ENCODE results near the gene SLCO2A1. TPM values are rescaled to one million over a fixed set of nuclear protein-coding genes. Genes with fewer than 3 reads are reported as not detected.
A peak's percentile ranks its signal among the peaks of the same experiment; 100 is the strongest.

The SLCO2A1 gene
- total and polyA plus RNA-seq, 2 of the 4 experiments (the other 2 are of a cell fraction): under 0.01 to 1.5 TPM

GRCh38 chr3:134055661-134056060 lies 25.9 kb upstream of the SLCO2A1 start:
- Histone ChIP-seq H3K4me2 (ENCODE audit: low read depth, low read length) (no peak overlapping the region), H2AK9ac (replicated peaks; ENCODE audit: low read depth, low read length, poor library complexity) (no peak overlapping the region), H3K14ac (replicated peaks; ENCODE audit: low read depth, low read length) (no peak overlapping the region), H3K36me3 (ENCODE audit: control insufficient read depth, insufficient read depth, low read length) (no peaks in the 10 kb centered on the region), H3K79me1 (ENCODE audit: low read depth in 1 of 2, low read length in 2 of 2) (no peaks in the 10 kb centered on the region), H4K20me1 (ENCODE audit: insufficient read depth, low read length) (no peaks in the 10 kb centered on the region), H4K91ac (ENCODE audit: insufficient read depth, low read depth, low read length) (peak overlapping the region; percentile 6; the same call in 1 of the 2 replicates), H3K23ac (ENCODE audit: low read depth, low read length) (no peak overlapping the region), H4K5ac (ENCODE audit: low read depth, low read length) (no peak overlapping the region), H3K9ac (ENCODE audit: low read depth, low read length) (no peak overlapping the region), H3K9me1 (ENCODE audit: insufficient read depth, low read length) (peaks cover 28% of the 10 kb centered on the region), H2BK120ac (ENCODE audit: low read depth, low read length) (no peak overlapping the region), H3K18ac (ENCODE audit: low read depth, low read length) (peak overlapping the region; percentile 42; the same call in 1 of the 2 replicates), H3K9me3 (ENCODE audit: control insufficient read depth, insufficient read depth, low read length) (no peaks in the 10 kb centered on the region), H3K27me3 (ENCODE audit: control insufficient read depth, insufficient read depth, low read length) (no peaks in the 10 kb centered on the region), H2AK5ac (ENCODE audit: low read depth, low read length) (no peak overlapping the region), H3K27ac (ENCODE audit: insufficient read depth, low read length) (no peak overlapping the region), H2AFZ (replicated peaks; ENCODE audit: low read length, poor library complexity) (no peak overlapping the region), H2BK5ac (ENCODE audit: low read depth, low read length, poor library complexity, severe bottlenecking) (no peak overlapping the region), H3K4ac (ENCODE audit: low read depth, low read length) (no peak overlapping the region), H3K56ac (ENCODE audit: extremely low read depth, insufficient read depth, low read length) (no peak overlapping the region), H2BK15ac (ENCODE audit: low read depth, low read length) (0 out of 3 replicates have a peak overlapping the region, but pooled peaks have one; percentile 19), H2BK20ac (ENCODE audit: low read depth, low read length) (no peak overlapping the region), H4K8ac (ENCODE audit: low read depth in 2 of 2, low read length in 2 of 2) (no peak overlapping the region), H3K4me3 (ENCODE audit: insufficient read depth, low read depth, low read length) (no peak overlapping the region), H3K4me1 (ENCODE audit: control insufficient read depth, insufficient read depth, low read length) (peaks cover 42% of the 10 kb centered on the region)
- no TSS peak for BruUV-seq (replicated peaks)
- DNase-seq (no peak), ATAC-seq (ENCODE audit: low read depth) (no peak)
- no CpG with 5 or more reads among the region's 7 CpGs for WGBS, 2 experiments (ENCODE audit: extremely low coverage in 2 of 2, insufficient read length in 1 of 2)
- dilution Hi-C loops (cut with HindIII; ENCODE audit: low sequenced_read_pairs, unreplicated experiment): no loop called here
- ChIA-PET CTCF (no interaction called here), POLR2A (ENCODE audit: unreplicated experiment) (no interaction called here)
- intact Hi-C loops (cut with micrococcal nuclease): no loop called here
- in situ Hi-C loops (cut with MboI; ENCODE audit: low sequenced_read_pairs): no loop called here
- TF ChIP-seq POLR2A (IDR thresholded peaks at IDR 0.05; ENCODE audit: low read depth, low read length): no peak
- TF ChIP-seq CHD1 (IDR thresholded peaks at IDR 0.05; ENCODE audit: low read depth, low read length): no peak
- TF ChIP-seq USF2 (IDR thresholded peaks at IDR 0.05; ENCODE audit: low read depth, low read length): no peak
- no peak for TF ChIP-seq NFE2L2 (IDR thresholded peaks at IDR 0.05; ENCODE audit: low read depth, low read length)
- TF ChIP-seq BHLHE40 (IDR thresholded peaks at IDR 0.05; ENCODE audit: low read depth, low read length): no peak
